Measurements from ENCODE around the gene SON. TPM values are rescaled to one million over a fixed set of nuclear protein-coding genes. Genes with fewer than 3 reads are reported as not detected.
"Not testable (repeated sequence)": the region's sequence is repeated elsewhere in the genome, so short reads cannot be mapped to it uniquely, and the experiment has no call there.

The SON gene
- 100 to 1,000 TPM; 322 to 376 (median 360) TPM for polyA plus RNA-seq (ENCODE audit: insufficient read length in 3 of 3)
- long read RNA-seq, donor 1, full-length matches to known transcripts: 15 of 88 reads
- long read RNA-seq, donor 1, partial matches to known transcripts: 73 of 88 reads
- long read RNA-seq, donor 1, other reads (novel, unspliced or antisense): 0 of 88 reads
- long read RNA-seq, donor 2, full-length matches to known transcripts: 6 of 120 reads
- long read RNA-seq, donor 2, partial matches to known transcripts: 114 of 120 reads
- long read RNA-seq, donor 2, other reads (novel, unspliced or antisense): 0 of 120 reads
- long read RNA-seq, donor 3, full-length matches to known transcripts: 18 of 205 reads
- long read RNA-seq, donor 3, partial matches to known transcripts: 175 of 205 reads
- long read RNA-seq, donor 3, other reads (novel, unspliced or antisense): 12 of 205 reads
- long read RNA-seq, donor 4, full-length matches to known transcripts: 29 of 153 reads
- long read RNA-seq, donor 4, partial matches to known transcripts: 124 of 153 reads
- long read RNA-seq, donor 4, other reads (novel, unspliced or antisense): 0 of 153 reads
- long read RNA-seq, donor 5, full-length matches to known transcripts: 99 of 465 reads
- long read RNA-seq, donor 5, partial matches to known transcripts: 338 of 465 reads
- long read RNA-seq, donor 5, other reads (novel, unspliced or antisense): 28 of 465 reads
- long read RNA-seq, donor 6, full-length matches to known transcripts: 37 of 214 reads
- long read RNA-seq, donor 6, partial matches to known transcripts: 177 of 214 reads
- long read RNA-seq, donor 6, other reads (novel, unspliced or antisense): 0 of 214 reads
- long read RNA-seq, donor 7, full-length matches to known transcripts: 23 of 213 reads
- long read RNA-seq, donor 7, partial matches to known transcripts: 180 of 213 reads
- long read RNA-seq, donor 7, other reads (novel, unspliced or antisense): 10 of 213 reads
- long read RNA-seq, donor 8, full-length matches to known transcripts: 49 of 358 reads
- long read RNA-seq, donor 8, partial matches to known transcripts: 295 of 358 reads
- long read RNA-seq, donor 8, other reads (novel, unspliced or antisense): 14 of 358 reads
- long read RNA-seq, donor 9, full-length matches to known transcripts: 15 of 151 reads
- long read RNA-seq, donor 9, partial matches to known transcripts: 136 of 151 reads
- long read RNA-seq, donor 9, other reads (novel, unspliced or antisense): 0 of 151 reads
- long read RNA-seq, donor 10, full-length matches to known transcripts: 17 of 137 reads
- long read RNA-seq, donor 10, partial matches to known transcripts: 120 of 137 reads
- long read RNA-seq, donor 10, other reads (novel, unspliced or antisense): 0 of 137 reads
- long read RNA-seq, donor 11, full-length matches to known transcripts: 17 of 114 reads
- long read RNA-seq, donor 11, partial matches to known transcripts: 97 of 114 reads
- long read RNA-seq, donor 11, other reads (novel, unspliced or antisense): 0 of 114 reads
- long read RNA-seq, donor 12, full-length matches to known transcripts: 13 of 82 reads
- long read RNA-seq, donor 12, partial matches to known transcripts: 64 of 82 reads
- long read RNA-seq, donor 12, other reads (novel, unspliced or antisense): 5 of 82 reads
- long read RNA-seq, donor 13, full-length matches to known transcripts: 25 of 263 reads
- long read RNA-seq, donor 13, partial matches to known transcripts: 238 of 263 reads
- long read RNA-seq, donor 13, other reads (novel, unspliced or antisense): 0 of 263 reads
- long read RNA-seq, donor 14, full-length matches to known transcripts: 12 of 108 reads
- long read RNA-seq, donor 14, partial matches to known transcripts: 96 of 108 reads
- long read RNA-seq, donor 14, other reads (novel, unspliced or antisense): 0 of 108 reads
- long read RNA-seq, donor 15, partial matches to known transcripts: 66 of 73 reads
- long read RNA-seq, donor 15, other reads (novel, unspliced or antisense): 0 of 73 reads
- long read RNA-seq, donor 16, full-length matches to known transcripts: 110 of 662 reads
- long read RNA-seq, donor 16, partial matches to known transcripts: 513 of 662 reads
- long read RNA-seq, donor 16, other reads (novel, unspliced or antisense): 39 of 662 reads

GRCh38 chr21:33542640-33543504 lies at the start of gene SON:
SON (plus strand) TSS chr21:33543038; CDS start chr21:33543093, 55 bp downstream.
- peak; percentile 93 to 99 (median 96) for DNase-seq (ENCODE audit: extremely low read depth in 1 of 11, low read depth in 9 of 11, low spot score in 4 of 11)

GRCh38 chr21:33493756-33494155 lies 49.1 kb upstream of the SON start:
- DNase-seq (ENCODE audit: extremely low read depth in 1 of 11, low read depth in 9 of 11, low spot score in 4 of 11): no peak

GRCh38 chr21:33495743-33496142 lies 47.1 kb upstream of the SON start:
- no peak for DNase-seq (ENCODE audit: extremely low read depth in 1 of 11, low read depth in 9 of 11, low spot score in 4 of 11)

- no peak for DNase-seq (ENCODE audit: extremely low read depth in 1 of 11, low read depth in 9 of 11, low spot score in 4 of 11)
Measured at GRCh38 chr21:33496345-33496744, 46.5 kb upstream of the SON start.

- no peak for DNase-seq (ENCODE audit: extremely low read depth in 1 of 11, low read depth in 9 of 11, low spot score in 4 of 11)
Measured at GRCh38 chr21:33505833-33506232, 37.0 kb upstream of the SON start.

- not testable (repeated sequence) for DNase-seq (ENCODE audit: extremely low read depth in 1 of 11, low read depth in 9 of 11, low spot score in 4 of 11)
Measured at GRCh38 chr21:33507003-33507402, 35.8 kb upstream of the SON start.

- no peak for DNase-seq (ENCODE audit: extremely low read depth in 1 of 11, low read depth in 9 of 11, low spot score in 4 of 11)
Measured at GRCh38 chr21:33510826-33511225, 32.0 kb upstream of the SON start.

GRCh38 chr21:33511639-33512038 lies 31.2 kb upstream of the SON start:
- DNase-seq (ENCODE audit: extremely low read depth in 1 of 11, low read depth in 9 of 11, low spot score in 4 of 11): no peak

- no peak for DNase-seq (ENCODE audit: extremely low read depth in 1 of 11, low read depth in 9 of 11, low spot score in 4 of 11)
Measured at GRCh38 chr21:33512481-33512880, 30.4 kb upstream of the SON start.

GRCh38 chr21:33514229-33514628 lies 28.6 kb upstream of the SON start:
- DNase-seq (ENCODE audit: extremely low read depth in 1 of 11, low read depth in 9 of 11, low spot score in 4 of 11): no peak

GRCh38 chr21:33518899-33519298 lies 23.9 kb upstream of the SON start:
- no peak for DNase-seq (ENCODE audit: extremely low read depth in 1 of 11, low read depth in 9 of 11, low spot score in 4 of 11)

GRCh38 chr21:33522297-33522952 lies 20.4 kb upstream of the SON start:
- no peak for DNase-seq (ENCODE audit: extremely low read depth in 1 of 11, low read depth in 9 of 11, low spot score in 4 of 11)

GRCh38 chr21:33522953-33523349 lies 19.9 kb upstream of the SON start:
- DNase-seq (ENCODE audit: extremely low read depth in 1 of 11, low read depth in 9 of 11, low spot score in 4 of 11): no peak

- DNase-seq (ENCODE audit: extremely low read depth in 1 of 11, low read depth in 9 of 11, low spot score in 4 of 11): no peak
Measured at GRCh38 chr21:33531007-33531406, 11.8 kb upstream of the SON start.

GRCh38 chr21:33537212-33537611 lies 5.6 kb upstream of the SON start:
- no peak for DNase-seq (ENCODE audit: extremely low read depth in 1 of 11, low read depth in 9 of 11, low spot score in 4 of 11)

GRCh38 chr21:33539616-33540015 lies 3.2 kb upstream of the SON start:
- DNase-seq (ENCODE audit: extremely low read depth in 1 of 11, low read depth in 9 of 11, low spot score in 4 of 11): no peak
